ENCODE data around the gene TCF20.
A peak's percentile ranks its signal among the peaks of the same experiment; 100 is the strongest.

TCF20 gene

GRCh38 chr22:42270510-42271190, at the start of gene TCF20:
TSS of gene TCF20 (minus strand) at chr22:42270653. CDS start at chr22:42215305, 55,348 bp downstream.
- DNase-seq (ENCODE audit: low spot score): peak; percentile 46

GRCh38 chr22:42319386-42319785, 48.9 kb upstream of the TCF20 start:
- no peak for DNase-seq (ENCODE audit: low spot score)

- no peak for DNase-seq (ENCODE audit: low spot score)
Observed at GRCh38 chr22:42318967-42319366, 48.5 kb upstream of the TCF20 start.

- DNase-seq (ENCODE audit: low spot score): no peak
Observed at GRCh38 chr22:42317691-42318547, 47.5 kb upstream of the TCF20 start.

GRCh38 chr22:42317008-42317407, 46.6 kb upstream of the TCF20 start:
- DNase-seq (ENCODE audit: low spot score): no peak

- DNase-seq (ENCODE audit: low spot score): no peak
Observed at GRCh38 chr22:42315392-42315756, 44.9 kb upstream of the TCF20 start.

- DNase-seq (ENCODE audit: low spot score): no peak
Observed at GRCh38 chr22:42314709-42315391, 44.4 kb upstream of the TCF20 start.

- DNase-seq (ENCODE audit: low spot score): peak; percentile 10
Observed at GRCh38 chr22:42313804-42314581, 43.5 kb upstream of the TCF20 start.

GRCh38 chr22:42313204-42313603, 42.8 kb upstream of the TCF20 start:
- DNase-seq (ENCODE audit: low spot score): no peak

GRCh38 chr22:42310291-42311015, 40.0 kb upstream of the TCF20 start:
- DNase-seq (ENCODE audit: low spot score): no peak

GRCh38 chr22:42309865-42310264, 39.4 kb upstream of the TCF20 start:
- DNase-seq (ENCODE audit: low spot score): no peak

GRCh38 chr22:42308892-42309468, 38.5 kb upstream of the TCF20 start:
- DNase-seq (ENCODE audit: low spot score): no peak

GRCh38 chr22:42307806-42308563, 37.5 kb upstream of the TCF20 start:
- no peak for DNase-seq (ENCODE audit: low spot score)

GRCh38 chr22:42306010-42306409, 35.6 kb upstream of the TCF20 start:
- no peak for DNase-seq (ENCODE audit: low spot score)

- DNase-seq (ENCODE audit: low spot score): no peak
Observed at GRCh38 chr22:42304324-42304790, 33.9 kb upstream of the TCF20 start.

GRCh38 chr22:42303396-42304323, 33.2 kb upstream of the TCF20 start:
- no peak for DNase-seq (ENCODE audit: low spot score)

- no peak for DNase-seq (ENCODE audit: low spot score)
Observed at GRCh38 chr22:42301742-42302102, 31.3 kb upstream of the TCF20 start.

GRCh38 chr22:42301077-42301741, 30.8 kb upstream of the TCF20 start:
- DNase-seq (ENCODE audit: low spot score): no peak
